SIG-M5 treated with dmso at 0.1 percent for 504 hours (cell line): Measurements from ENCODE around the gene PRDX2.
"Not testable (repeated sequence)": the region's sequence is repeated elsewhere in the genome, so short reads cannot be mapped to it uniquely, and the experiment has no call there.

ENCODE experiments used
- DNase-seq: peaks from one replicate; lab custom pipeline; 2025; ENCODE audit not compliant: unreplicated experiment; lab: John Stamatoyannopoulos, UW

Gene PRDX2

DNA sequence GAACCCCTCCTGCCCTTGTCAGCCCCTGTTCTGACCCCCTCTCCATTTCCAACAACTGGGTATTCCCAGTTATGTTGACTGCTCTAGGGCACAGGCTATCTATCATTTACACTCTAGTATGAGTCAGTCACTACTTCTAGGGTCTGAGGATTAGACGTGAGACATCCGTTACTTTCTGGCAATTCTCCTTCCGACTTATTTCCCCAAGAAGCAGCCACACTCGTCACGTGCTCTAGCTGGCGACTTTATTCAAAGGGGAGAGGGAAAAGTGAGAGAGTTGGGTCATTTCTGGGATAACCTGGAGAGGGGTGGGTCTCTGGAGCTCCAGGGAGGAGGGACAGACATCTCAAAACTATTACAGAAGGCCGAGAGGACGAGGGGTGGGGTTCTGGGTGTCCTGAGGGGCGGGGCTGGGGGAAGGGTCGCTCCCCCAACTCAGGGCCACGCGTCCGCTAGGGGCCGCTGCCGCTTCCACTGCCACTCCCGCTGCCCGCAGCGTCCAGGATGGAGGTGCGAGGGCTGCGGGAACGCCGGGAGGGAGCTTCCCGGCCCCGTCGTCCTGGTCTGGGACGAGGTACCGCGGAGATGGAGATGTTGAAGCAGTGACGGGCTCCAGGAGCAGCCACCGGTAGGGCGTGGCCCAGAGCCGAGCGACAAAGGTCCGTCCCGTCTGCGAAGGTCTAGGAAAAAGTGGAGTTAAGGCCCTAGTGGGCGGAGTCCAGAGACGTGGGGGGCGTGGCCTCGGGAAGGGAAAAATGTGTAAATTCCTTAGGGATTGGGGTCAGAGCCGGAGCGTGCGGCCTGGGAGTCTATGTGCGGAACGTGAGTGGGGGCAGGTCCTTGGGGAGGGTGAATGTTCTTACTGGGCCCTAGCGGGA is 23.9 kb upstream of the PRDX2 start:
- DNase-seq, result no peak

DNA sequence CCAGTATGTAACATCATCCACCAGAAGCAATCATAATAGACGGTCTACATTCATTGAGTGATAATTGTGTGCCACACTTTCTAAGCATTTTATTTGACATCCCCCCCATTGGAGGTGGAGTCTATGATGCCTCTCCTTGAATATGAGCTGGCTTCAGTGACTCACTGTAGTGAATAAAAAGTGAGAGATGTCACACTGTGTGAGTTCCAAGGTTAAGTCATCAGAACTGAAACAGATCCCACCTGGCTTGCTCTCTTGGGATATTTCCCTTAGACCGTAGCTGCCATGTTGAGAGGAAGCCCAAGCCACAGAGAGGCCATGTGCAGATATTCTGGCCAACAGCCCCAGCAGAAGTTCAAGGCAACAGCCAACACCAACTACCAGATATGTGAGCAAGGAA is 20.2 kb upstream of the PRDX2 start:
- no peak for DNase-seq

DNA sequence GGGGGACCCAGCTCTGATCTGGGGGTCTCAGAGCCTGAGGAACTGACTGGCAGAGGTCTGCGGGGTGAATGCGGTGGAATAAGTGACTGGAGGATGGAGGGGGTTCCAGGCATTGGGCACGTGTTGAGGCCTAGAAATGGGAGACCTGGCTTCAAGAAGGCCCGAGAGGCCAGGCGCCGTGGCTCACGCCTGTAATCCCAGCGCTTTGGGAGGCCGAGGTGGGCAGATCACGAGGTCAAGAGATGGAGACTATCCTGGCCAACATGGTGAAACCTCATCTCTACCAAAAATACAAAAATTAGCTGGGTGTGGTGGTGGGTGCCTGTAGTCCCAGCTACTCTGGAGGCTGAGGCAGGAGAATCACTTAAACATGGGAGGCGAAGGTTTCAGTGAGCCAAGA is 16.2 kb upstream of the PRDX2 start:
- not testable (repeated sequence) for DNase-seq

DNA sequence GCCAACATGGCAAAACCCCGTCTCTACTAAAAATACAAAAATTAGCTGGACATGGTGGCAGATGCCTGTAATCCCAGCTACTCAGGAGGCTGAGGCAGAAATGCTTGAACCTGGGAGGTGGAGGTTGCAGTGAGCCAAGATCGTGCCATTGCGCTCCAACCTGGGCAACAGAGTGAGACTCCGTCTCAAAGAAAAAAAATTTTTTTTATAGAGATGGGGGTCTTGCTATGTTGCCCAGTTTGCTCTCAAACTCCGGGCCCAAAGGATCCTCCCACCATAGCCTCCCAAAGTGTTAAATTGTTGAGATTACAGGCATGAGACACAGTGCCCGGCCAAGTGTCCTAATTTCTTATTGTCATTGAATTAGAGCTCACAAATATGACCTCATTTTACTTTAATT is 15.6 kb upstream of the PRDX2 start:
- not testable (repeated sequence) for DNase-seq

DNA sequence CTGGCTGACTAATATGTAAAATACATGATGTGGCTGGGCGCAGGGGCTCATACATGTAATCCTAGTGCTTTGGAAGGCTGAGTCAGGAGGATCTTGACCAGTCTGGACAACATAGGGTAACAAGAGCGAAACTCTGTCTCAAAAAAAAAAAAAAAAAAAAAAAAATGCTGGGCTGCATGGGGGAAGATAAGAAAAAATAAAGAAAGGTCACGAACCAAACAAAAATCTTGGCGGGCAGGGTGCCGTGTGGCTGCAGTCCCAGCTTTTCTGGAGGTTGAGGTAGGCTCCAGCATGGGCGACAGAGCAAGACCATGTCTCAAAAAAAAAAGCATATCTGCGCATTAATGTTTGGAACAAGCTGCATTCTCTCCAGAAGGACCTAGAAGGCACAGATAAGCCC is 13.5 kb upstream of the PRDX2 start:
- no peak for DNase-seq

DNA sequence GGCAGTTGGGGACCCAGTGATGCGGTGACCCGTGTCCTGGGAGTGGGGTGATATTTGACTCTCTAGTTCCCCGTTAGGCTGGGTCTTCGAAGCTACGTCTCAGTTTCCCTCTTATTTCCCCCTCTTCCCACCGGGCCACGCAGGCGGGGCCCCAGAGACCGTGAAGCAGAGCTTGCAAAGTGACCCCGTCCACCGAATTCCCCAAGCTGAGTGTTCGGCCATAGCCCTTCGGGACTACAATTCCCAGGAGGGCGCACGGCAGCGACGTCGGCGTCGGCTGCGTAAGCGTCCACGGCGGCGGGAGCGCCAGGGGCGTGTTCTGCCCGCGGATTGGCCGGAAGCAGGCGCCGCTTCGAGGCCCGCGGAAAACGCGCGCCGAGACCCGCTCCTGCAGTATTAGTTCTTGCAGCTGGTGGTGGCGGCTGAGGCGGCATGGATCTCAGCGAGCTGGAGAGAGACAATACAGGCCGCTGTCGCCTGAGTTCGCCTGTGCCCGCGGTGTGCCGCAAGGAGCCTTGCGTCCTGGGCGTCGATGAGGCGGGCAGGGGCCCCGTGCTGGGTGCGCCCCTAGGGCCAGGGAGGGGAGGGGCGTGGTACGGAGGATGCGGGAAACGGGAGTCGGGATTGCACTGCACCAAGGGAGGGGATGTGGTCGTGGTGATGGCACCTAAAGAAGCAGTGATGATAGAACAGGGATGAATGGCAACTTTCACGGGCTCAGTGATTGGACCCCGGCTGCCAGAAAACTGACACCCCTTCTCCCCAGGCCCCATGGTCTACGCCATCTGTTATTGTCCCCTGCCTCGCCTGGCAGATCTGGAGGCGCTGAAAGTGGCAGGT is 4.9 kb upstream of the PRDX2 start, which contains the start of gene RNASEH2A:
Gene RNASEH2A, plus strand, starts transcription at position 343 of the 840 bp plus-strand sequence. Its CDS starts 90 bp downstream, at position 433.
- peak; percentile 81 for DNase-seq

DNA sequence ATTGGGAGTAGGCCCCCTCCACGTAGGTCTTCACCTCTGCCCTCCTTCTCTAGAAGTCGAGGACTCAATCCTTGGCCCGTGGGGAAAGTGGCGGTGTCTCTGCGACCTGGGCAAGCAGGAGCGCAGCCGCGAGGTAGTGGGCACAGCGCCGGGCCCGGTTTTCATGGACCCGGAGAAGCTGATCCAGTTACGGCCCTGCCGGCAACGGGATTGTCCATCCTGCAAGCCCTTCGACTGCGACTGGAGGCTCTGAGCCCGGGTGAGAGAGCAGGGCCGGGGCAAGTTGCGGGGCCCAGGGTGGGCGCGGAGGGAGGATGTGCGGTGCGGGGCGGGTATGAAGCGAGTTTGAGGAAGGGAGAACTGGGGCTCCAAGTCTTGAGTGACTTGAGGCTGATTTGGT is 2.5 kb upstream of the PRDX2 start:
- DNase-seq, result no peak

DNA sequence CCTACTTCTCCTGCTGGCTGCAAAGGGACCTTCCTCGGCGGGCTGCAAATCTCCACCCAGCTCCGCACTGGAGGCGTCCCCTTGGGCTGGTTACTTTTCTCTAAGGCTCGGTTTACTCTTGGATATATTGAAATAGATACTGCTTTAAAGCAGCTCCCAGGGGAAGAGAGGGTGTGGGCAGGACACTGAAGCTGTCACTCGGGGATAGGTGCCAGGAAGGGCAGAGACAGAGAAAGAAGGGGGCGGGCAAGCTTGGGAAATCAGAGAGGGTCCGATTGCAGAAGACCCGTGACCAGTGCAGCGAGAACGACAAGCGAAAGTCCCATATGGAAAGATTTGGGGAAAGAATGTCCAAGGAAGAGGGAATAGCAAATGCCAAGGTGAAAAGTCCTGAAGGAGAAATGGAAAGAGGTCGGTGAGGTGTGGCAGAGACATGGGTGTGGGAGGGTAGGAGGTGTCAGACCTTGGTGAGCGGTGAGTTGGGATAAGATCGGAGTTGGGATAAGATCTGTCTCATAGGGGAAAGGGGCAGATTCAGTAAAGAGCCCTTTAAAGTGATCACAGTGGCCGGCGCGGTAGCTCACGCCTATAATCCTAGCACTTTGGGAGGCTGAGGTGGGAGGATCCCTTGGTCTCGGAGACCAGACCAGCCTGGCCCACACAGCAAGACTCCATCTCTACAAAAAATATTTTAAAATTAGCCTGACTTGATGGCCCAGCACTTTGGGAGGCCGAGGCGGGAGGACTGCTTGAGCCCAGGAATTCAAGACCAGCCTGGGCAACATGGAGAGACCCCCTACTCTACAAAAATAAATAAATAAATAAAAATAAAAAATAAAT is 887 bp upstream of the PRDX2 start:
- no peak for DNase-seq

DNA sequence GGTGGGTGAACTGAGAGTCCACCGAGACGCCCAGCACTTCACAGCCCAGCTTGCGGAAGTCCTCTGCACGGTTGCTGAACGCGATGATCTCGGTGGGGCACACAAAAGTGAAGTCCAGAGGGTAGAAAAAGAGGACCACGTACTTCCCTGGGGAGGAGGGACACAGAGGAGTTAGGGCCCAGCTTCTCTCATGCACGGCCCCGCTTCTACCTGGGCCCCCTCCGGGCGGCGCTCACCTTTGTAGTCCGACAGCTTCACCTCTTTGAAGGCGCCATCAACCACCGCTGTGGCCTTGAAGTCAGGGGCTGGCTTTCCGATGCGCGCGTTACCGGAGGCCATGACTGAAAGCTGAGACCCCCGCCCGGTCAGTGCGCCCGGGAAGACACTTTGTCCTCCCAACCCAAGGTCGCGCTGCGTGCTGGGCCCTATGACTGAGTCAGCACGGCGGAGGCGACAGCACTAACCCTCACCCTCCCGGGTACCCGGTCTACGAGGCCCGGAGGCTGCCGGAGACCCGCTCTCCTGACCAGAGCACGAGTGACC is 606 bp downstream of the PRDX2 start:
- DNase-seq, result no peak

DNA sequence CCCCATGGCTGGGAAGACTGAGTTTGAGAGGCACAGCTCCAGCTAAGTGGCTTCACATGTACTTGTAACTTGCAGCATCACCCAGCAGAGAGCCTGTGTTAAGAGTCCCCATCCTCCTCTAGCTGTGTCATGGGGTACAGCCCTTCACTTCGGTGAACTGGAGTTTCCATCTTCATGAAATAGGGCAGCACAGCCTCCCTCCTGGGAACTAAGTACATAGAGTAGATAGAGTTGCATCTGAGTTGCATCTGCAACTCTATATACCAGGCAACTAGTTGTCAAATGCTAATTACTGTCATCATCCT is 1.2 kb downstream of the PRDX2 start:
- no peak for DNase-seq

DNA sequence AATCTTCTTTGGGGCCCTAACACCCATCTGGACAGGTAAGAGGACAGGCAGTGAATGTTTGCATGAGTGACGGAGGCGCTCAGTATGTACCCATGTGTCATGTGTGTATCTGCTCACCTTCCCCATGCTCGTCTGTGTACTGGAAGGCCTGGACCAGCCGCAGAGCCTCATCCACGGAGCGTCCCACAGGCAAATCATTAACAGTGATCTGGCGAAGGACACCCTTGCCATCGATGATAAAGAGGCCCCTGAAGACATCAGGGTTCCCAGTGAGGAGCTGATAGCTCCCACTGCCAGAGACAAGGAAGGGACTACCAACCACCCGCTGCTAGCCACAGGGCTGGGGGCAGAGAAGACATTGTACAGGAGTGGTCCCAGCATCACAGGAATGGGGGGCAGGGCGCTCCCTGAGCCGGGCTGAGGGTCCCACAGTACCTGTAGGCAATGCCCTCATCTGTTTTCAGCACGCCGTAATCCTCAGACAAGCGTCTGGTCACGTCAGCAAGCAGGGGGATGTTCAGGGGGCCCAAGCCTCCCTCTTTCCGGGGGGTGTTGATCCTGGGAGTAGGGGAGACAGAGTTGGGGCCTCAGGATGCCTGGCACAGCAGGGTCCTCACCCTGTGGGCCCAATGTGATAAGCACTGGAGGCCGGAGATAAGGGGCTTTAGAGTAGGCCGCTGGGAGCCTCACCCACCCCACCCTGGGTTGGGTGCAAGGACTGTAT is 1.7 kb downstream of the PRDX2 start:
- no peak for DNase-seq

DNA sequence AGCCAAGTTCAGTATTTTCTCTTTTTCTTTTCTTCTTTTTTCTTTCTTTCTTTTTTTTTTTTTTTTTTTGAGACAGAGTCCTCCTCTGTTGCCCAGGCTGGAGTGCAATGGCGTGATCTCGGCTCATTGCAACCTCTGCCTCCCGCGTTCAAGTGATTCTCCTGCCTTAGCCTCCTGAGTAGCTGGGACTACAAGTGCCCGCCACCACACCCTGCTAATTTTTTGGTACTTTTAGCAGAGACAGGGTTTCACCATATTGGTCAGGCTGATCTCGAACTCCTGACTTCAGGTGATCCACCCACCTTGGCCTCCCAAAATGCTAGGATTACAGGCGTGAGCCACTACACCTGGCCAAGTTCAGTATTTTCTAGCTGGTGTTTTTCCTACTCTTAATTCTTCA is 4.0 kb downstream of the PRDX2 start:
- not testable (repeated sequence) for DNase-seq

DNA sequence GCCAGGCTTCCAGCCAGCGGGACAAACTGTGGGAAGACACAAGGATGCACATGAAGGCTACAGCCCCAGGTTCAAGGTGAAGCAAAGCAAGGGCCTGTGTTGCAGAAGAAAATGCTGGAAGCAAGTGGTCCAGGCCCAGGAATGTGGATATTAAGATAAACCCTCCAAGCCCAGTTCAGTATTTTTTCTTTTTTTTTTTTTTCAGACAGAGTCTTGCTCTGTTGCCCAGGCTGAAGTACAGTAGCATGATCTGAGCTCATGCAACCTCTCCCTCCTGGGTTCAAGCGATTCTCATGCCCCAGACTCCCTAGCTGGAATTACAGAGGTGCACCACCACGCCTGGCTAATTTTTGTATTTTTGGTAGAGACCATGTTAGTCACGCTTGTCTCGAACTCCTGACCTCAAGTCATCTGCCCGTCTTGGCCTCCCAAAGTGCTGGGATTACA is 4.4 kb downstream of the PRDX2 start:
- no peak for DNase-seq

DNA sequence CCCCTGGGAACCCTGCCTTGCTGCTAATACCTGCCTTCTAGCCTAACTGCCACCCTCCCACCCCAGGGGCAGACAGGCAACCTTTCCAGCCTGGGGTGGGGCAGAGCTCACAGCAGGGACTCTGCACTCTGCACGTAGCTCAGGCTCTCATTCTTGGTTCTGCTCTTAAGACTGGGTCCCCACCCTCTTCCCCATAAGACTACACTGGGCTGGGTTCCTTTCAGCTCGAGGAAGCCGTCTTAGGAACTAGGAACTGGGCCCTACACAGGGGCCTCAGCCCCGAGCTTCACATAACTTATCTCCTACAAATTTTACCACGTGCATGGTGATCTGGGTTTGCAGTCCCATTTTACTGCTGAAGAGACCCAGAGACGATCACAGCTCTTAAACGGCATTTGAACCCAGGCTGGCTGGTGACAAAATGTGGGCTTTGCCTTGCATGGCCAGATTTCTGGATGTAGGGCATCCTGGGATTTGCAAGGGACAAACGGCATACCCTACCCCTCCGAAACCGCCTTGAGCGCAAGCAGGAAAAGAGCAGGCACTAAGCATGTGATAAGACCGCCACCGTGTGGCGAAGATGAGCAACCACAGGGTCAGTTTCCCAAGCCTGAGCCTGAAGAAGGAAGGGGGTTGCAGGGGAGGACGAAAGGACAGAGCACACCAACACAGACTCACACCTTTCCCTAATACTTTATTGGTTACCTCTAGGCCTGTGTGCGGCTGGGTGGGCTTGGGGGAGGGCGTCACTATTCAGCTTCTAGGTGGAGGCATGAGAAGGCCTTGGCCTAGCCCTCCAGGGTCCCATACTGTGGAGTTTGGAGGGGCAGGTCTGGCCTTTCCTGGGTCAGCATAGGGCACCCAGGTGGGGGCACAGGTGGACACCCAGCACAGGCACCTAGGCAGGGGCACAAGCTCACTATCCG is 5.2 kb downstream of the PRDX2 start:
- peak; percentile 84 for DNase-seq

DNA sequence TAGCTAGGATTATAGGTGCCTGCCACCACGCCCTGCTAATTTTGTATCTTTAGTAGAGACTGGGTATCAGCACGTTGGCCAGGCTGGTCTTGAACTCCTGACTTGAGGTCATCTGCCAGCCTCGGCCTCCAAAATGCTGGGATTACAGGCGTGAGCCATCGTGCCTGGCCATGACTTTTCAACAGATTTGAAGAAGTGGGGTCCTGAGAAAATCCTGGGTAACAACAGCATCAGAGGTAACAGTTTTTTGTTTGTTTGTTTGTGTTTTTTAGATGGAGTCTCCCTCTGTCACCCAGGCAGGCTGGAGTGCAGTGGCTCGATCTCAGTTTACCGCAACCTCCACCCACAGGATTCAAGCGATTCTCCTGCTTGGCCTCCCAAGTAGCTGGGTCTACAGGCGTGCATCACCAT is 6.6 kb downstream of the PRDX2 start:
- no peak for DNase-seq

DNA sequence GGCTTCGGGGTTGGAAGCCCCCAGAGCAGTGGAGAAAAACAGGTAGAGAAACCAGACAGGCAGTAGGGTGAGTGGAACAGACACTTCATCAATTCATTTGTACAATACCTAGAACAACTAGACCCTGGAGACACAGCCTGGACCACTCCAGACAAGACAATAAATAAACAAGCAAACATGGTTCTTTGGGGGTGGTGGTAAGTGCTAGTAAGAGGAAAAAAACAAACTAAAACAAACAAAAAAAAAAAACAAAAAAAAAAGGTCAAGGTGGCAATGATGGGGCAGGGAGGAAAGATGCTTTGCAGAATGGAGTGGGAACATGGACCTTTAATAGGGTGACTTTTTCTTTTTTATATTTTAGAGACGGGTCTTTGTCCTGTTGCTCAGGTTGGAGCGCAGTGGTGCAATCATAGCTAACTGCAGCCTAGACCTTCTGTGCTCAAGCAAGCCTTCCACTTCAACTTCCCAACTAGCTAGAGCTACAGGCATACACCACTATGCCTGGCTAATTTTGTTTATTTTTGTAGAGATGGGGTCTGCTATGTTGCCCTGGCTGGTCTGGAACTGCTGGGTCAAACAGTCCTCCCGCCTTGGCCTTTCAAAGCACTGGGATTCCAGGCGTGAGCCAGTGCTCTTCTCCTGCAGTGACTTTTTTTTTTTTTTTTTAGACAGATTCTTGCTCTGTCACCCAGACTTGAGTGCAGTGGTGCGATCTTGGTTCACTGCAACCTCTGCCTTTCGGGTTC is 7.2 kb downstream of the PRDX2 start:
- DNase-seq, result peak; percentile 59

DNA sequence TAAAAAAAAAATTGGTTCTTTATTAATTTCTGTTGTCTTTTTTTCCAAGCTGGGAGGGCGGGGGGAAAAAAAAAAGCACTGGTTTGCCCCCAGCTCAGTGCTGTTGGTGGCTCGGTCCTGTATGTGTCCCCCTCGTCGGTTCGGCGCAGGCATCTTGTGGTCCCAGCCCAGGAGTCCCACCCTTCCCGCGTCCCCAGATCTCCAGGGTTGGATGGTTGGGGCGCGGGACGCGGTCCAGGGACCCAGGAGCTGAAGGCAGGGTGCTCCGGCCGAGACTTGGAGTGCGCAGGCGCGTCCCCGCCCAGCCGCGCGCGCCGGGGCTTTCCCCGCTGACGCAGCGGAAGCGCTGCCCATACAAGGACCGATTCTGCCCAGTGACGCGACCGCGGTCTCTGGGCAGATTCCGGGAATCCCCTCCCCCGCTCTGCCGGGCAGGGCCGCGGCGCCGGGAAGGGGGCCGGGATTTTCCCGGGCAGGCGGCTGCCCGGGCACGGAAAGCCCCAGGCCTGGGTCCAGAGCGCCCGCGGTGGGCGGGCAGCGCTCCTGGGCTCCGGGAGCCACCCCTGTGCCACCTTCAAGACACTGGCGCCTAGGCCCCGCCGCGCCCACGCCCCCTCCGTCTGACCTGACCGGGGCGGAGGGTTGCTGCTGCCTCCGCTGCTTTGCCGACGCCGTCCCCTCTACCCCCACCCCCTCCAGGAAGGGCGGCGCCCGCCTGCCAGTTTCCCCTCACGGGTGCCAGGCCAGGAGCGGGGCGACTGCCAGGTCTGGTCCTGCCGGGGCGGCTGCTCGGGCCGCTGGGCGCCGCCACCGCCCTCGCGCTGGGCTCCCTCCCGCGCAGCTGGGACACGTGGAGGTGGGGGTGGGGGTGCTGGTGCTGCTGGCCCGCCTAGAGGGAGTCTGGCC is 8.1 kb downstream of the PRDX2 start:
- peak; percentile 73 for DNase-seq
